H1 (cell line): Measurements from ENCODE around the gene DOCK10. TPM values are rescaled to one million over a fixed set of nuclear protein-coding genes. Genes with fewer than 3 reads are reported as not detected.

Source experiments
- RXRA ChIP-seq: IDR thresholded peaks from 2 replicates; pipeline ENCODE4 v1.6.1; 2011; ENCODE audit warnings: low read depth, mild to moderate bottlenecking, low read length, moderate library complexity; ENCODE audit not compliant: insufficient read depth
- polyA plus RNA-seq, 7 experiments: library from polyadenylated mRNA; depleted of rRNA in 3 of 7; stranded (reverse) in 5 of 7; unstranded in 2 of 7; fragments of >200 nt in 5 of 7; fragments of 200-250 nt in 2 of 7; gene quantifications; 1 replicate in 5 of 7; 2 replicates in 1 of 7; 4 replicates in 1 of 7; pipeline versions ENCODE4 v1.2.1 to v1.2.3, GENCODE V29; 2011 to 2013; ENCODE audit warnings: missing spikeins in 2 of 7, mixed read lengths in 2 of 7
- total RNA-seq: library from RNA; stranded (reverse); fragmentation: NEBNext Ultra II Directional; extraction: Animal tissue kit (Norgen Biotek cat#: 25700); gene quantifications from 2 replicates; pipeline ENCODE4 v1.2.1, GENCODE V29; 2021

The DOCK10 gene
- total and polyA plus RNA-seq, 2 of the 8 experiments (the other 6 are each of a cell fraction or from before 2014, with no cell fraction given), result 0.33 to 1.6 TPM

DNA sequence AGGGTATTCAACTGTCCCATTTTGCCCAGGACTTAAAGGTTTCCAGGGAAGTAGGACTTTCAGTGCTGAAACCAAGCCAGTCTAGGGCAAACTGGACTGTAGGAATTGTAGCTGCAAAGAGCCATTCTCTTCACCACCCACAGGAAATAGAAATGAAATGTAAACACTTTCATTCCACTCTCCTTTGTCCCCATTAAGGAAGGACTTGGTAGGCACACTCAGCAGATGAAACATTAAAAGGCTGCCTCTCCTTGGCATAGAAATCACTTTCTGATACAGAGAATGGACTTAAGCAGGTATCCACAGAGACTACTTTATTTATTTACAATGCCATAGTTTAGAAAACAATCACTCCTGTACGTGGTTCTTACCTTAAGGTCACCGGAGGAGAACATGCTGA, 223.2 kb downstream of the DOCK10 start (continued):
- TF ChIP-seq RXRA, result no peak
